UCSD-AML1 (cell line): ENCODE results near the gene TP53BP1.

Source experiments
- DNase-seq: peaks from one replicate; lab custom pipeline; 2025; ENCODE audit not compliant: unreplicated experiment; lab: John Stamatoyannopoulos, UW

Gene TP53BP1

GRCh38 chr15:43370310-43370974 lies 122.5 kb downstream of the TP53BP1 start:
- DNase-seq = peak; percentile 48

DNA sequence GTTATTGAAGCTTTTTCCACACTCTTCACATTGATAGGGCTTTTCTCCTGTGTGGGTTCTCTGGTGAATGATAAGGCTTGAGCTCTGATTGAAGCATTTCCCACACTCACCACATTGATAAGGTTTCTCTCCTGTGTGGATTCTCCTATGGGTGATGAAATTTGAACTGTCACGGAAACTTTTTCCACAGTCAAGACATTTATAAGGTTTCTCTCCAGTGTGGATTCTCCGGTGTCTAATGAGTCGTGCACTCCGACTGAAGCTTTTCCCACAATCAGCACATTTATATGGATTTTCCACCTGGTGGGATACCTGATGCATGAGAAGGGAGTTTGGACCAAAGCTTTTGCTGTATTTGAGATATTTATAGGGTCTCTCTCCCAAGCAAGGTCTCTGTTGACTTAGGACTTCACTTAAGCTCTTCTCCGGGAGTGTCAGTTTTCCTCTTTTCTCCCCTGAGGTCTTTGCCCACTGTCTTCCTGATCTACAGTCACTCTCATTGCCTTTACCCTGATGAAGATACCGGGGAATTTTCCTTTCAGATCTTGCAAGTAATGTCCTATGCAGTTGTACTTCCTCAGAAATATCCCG lies 131.5 kb downstream of the TP53BP1 start:
- no peak for DNase-seq

DNA sequence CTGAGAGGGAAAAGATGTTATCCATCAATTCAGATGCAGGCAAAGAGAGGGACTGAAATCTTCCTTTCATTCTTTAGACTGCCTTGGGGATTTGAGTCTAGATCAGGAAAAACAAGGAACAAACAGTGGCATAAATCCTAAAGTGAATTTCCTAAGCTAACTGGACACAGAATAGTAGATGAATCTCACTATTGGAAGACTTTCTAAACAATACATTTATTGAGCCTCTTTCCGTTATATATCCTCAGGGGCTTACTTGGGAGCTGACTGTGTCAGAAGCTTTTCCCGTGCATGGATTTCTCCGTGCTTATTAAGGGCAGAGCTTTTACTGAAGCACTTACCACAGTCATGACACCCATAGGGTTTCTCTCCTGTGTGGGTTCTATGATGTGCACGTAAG lies 132.1 kb downstream of the TP53BP1 start:
- DNase-seq = no peak
